AG09319 (cell line): ENCODE results near the gene WNT7A.

ENCODE experiments used
- DNase-seq: peaks from one replicate; pipeline ENCODE4 v3.0.0-alpha.2; 2010; ENCODE audit warnings: low read depth; ENCODE audit errors: extremely low read depth
- CTCF ChIP-seq: IDR thresholded peaks from 2 replicates; pipeline ENCODE4 v1.5.1; 2011; ENCODE audit warnings: low read depth, mild to moderate bottlenecking, inconsistent platforms, low read length, moderate library complexity

WNT7A gene

DNA sequence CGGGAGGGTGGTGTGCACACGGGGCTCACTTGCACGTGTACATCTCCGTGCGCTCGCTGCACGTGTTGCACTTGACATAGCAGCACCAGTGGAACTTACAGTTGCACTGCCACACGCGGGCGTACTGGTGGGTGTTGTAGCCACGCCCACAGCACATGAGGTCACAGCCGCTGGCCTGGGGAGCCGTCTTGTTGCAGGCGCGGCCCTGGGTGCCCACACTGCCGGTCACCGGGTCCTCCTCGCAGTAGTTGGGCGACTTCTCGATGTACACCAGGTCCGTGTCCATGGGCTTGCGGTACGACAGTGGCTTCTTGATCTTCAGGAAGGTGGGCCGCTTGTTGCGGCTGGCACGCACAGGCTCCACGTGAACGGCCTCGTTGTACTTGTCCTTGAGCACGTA lies 61.0 kb downstream of the WNT7A start:
- no peak for DNase-seq
- TF ChIP-seq CTCF = no peak

DNA sequence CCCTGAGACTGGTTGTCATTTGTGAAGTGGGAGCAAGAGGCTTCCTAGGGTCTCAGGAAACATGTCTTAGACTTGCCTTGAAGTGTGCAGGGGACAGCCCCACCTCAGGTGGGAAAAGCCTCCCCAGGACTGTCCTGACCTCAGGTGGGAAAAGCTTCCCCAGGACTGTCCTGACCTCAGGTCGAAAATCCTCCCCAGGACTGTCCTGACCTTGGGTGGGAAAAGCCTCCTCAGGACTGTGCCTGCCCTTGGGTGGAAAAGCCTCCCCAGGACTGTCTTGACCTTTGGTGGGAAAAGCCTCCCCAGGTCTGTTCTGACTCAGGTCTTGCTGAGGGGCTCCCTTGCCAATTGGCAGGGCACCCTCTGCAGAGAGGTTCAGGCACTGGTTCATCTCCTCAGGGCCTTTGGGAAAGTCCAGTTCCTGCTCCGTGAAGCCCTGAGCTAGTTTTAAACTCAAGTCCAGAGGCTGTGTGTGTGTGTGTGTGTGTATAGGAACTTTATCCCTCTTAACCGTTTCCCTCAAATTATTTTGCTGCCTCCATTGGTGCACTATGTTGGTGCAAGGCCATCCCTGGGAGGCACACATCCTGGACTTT lies 64.7 kb downstream of the WNT7A start:
- TF ChIP-seq CTCF = no peak
- DNase-seq = no peak

GRCh38 chr3:13812034-13812471 lies 67.8 kb downstream of the WNT7A start:
- no peak for TF ChIP-seq CTCF
- no peak for DNase-seq

DNA sequence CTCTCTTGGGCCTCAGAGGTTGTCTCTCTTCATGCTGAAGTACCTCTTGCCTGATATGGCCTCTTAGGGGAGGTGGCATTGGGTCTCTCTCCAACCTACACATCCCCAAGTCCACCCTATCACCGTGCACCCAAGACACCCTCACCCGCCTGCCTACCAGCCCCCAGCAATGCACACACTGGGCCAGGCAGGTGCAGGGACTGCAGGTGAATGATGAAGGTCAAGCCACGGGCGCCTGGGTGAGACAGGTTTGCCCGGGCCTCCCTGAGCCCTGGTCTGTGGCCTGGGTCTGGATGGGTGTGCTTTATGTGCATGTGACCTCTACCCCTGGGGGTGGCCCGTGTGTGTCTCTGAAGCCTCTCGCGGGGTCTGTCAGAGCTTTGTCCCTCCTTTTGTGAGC lies 68.3 kb downstream of the WNT7A start:
- no peak for DNase-seq
- no peak for TF ChIP-seq CTCF

DNA sequence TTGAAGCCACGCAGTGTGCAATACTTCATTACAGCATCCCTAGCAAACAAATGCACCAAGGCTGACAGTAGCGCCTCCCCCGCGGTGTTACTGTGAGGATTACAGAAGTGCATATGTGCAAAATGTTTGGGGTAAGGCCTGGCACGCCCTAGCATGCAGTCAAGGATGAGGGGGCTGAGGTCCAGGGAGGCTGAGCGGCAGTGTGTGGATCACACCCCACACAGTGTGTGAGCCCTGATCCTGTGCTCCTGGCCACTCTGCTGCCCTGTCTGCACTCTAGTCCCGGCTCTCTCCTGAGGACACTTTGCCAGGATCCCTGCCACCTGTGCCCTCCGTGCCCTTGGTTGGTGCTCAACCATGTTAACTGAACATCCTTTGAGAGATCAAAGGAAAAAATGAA lies 71.3 kb downstream of the WNT7A start:
- no peak for TF ChIP-seq CTCF
- no peak for DNase-seq

GRCh38 chr3:13801361-13802204 lies 78.3 kb downstream of the WNT7A start:
- no peak for DNase-seq

More at GRCh38 chr3:13801361-13802204, 78.3 kb downstream of the WNT7A start:
- no peak for TF ChIP-seq CTCF
